ENCODE results near the gene CGRRF1.
A peak's percentile ranks its signal among the peaks of the same experiment; 100 is the strongest.

Gene CGRRF1

GRCh38 chr14:54554401-54554800 is 44.7 kb downstream of the CGRRF1 start:
- DNase-seq (ENCODE audit: low read depth), result no peak
- no peak overlapping the region for H3K4me3 ChIP-seq (ENCODE audit: low read length)
- no peak for TF ChIP-seq CTCF (IDR thresholded peaks at IDR 0.05; ENCODE audit: insufficient read depth, low read depth, low read length, missing control alignments)

- no peak overlapping the region for H3K4me3 ChIP-seq (ENCODE audit: low read length)
- TF ChIP-seq CTCF (IDR thresholded peaks at IDR 0.05; ENCODE audit: insufficient read depth, low read depth, low read length, missing control alignments), result no peak
- DNase-seq (ENCODE audit: low read depth), result no peak
These were observed 45.9 kb downstream of the CGRRF1 start for GRCh38 chr14:54555651-54556050.

- no peak for TF ChIP-seq CTCF (IDR thresholded peaks at IDR 0.05; ENCODE audit: insufficient read depth, low read depth, low read length, missing control alignments)
- peak; percentile 27 for DNase-seq (ENCODE audit: low read depth)
These were observed 46.8 kb downstream of the CGRRF1 start for GRCh38 chr14:54556535-54556934.

GRCh38 chr14:54562334-54562733 is 52.6 kb downstream of the CGRRF1 start:
- DNase-seq (ENCODE audit: low read depth), result no peak
- no peak for TF ChIP-seq CTCF (IDR thresholded peaks at IDR 0.05; ENCODE audit: insufficient read depth, low read depth, low read length, missing control alignments)
- no peak overlapping the region for H3K4me3 ChIP-seq (ENCODE audit: low read length)

More at GRCh38 chr14:54556535-54556934, 46.8 kb downstream of the CGRRF1 start:
- no peak overlapping the region for H3K4me3 ChIP-seq (ENCODE audit: low read length)

- DNase-seq (ENCODE audit: low read depth), result peak; percentile 51
- TF ChIP-seq CTCF (IDR thresholded peaks at IDR 0.05; ENCODE audit: insufficient read depth, low read depth, low read length, missing control alignments), result peak; percentile 63
- peak overlapping the region; percentile 61 for H3K4me3 ChIP-seq (ENCODE audit: low read length)
These were observed 54.6 kb downstream of the CGRRF1 start for GRCh38 chr14:54564071-54564867.

GRCh38 chr14:54564868-54565784 is 55.4 kb downstream of the CGRRF1 start:
- H3K4me3 ChIP-seq (ENCODE audit: low read length), result peak overlapping the region; percentile 61
- TF ChIP-seq CTCF (IDR thresholded peaks at IDR 0.05; ENCODE audit: insufficient read depth, low read depth, low read length, missing control alignments), result no peak
- peak; percentile 65 for DNase-seq (ENCODE audit: low read depth)
